Colonic mucosa (tissue), 4 donors: ENCODE data around the gene USP10. TPM values are rescaled to one million over a fixed set of nuclear protein-coding genes. Genes with fewer than 3 reads are reported as not detected.

Source experiments
- DNase-seq: peaks from one replicate; pipeline ENCODE4 v3.0.0-alpha.2; 2020
- H3K27ac ChIP-seq: fragments of 200-600 bp; one replicate; pipeline ENCODE4 v1.8.0; 2021
- H3K27me3 ChIP-seq: fragments of 200-600 bp; one replicate; pipeline ENCODE4 v1.8.0; 2021
- H3K36me3 ChIP-seq: fragments of 200-600 bp; one replicate; pipeline ENCODE4 v1.8.0; 2021
- H3K4me1 ChIP-seq: fragments of 200-600 bp; one replicate; pipeline ENCODE4 v1.8.0; 2021; ENCODE audit warnings: mild to moderate bottlenecking
- H3K4me3 ChIP-seq: fragments of 200-600 bp; one replicate; pipeline ENCODE4 v1.8.0; 2021
- H3K9ac ChIP-seq, 2 donors: one replicate each; pipeline ENCODE4 v1.7.0; 2013; ENCODE audit warnings: control low read depth in 2 of 2, low read depth in 2 of 2, low read length in 2 of 2
- H3K9me3 ChIP-seq: fragments of 200-600 bp; one replicate; pipeline ENCODE4 v1.8.0; 2021
- intact Hi-C: fragments of 100-400 bp; cut with DNase I; formaldehyde crosslinking; loops from one replicate; pipeline ENCODE4 v1.14.1; 2022
- total RNA-seq, 2 donors: library from RNA; stranded (reverse); fragmentation: NEBNext Ultra II Directional in 1 of 2; extraction: Animal tissue kit (Norgen Biotek cat#: 25700) in 1 of 2; gene quantifications; one replicate each; pipeline ENCODE4 v1.2.1, GENCODE V29; 2021
- TF ChIP-seq, protein P1 (sequence below): fragments of 200-600 bp; IDR thresholded peaks from one replicate; pipeline ENCODE4 v1.8.0; 2022; ENCODE audit warnings: antibody characterized with exemption, mild to moderate bottlenecking
- donor health status: healthy.
- donor health status: DM: no; HTN: no; CAD: no.
- donor health status: DM: no; HTN: no; CAD: no.

The USP10 gene
- total RNA-seq, 2 donors from 2014 or later: 70.0 to 88.2 TPM

DNA sequence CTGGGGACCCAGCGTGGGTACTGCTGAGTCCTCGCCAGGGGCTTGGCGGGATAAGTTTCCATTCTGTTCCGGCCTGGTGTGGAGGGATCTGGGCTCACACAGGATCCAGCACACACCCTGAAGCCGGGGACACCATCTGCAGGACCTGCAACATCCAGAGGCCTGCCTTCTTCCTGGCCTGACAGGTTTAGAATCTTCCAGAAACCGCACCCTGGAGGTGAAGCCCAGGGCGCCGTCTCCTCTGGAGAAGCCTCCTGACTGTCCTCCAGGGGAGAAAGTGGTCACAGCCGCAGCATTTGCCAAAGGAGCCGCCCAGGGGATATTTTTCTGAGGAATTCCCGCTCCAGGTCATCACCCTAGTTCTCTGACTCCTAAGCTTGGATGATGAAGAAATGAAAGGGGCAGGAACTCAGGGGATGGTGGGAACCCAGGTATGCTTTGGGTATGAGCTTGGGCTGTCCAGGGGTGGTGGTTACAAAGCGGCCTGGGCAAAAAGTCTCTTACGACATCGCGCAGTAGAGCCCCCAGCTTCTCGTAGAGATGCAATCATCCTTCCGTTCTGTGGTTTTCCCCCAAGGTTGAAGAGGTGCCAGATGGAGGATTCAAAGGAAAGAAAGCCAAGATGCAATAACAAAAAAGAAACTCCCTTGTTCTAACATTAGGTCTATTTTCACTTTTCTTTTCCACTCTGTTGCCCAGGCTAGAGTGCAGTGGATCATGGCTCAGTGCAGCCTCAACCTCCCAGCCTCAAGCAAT, 110.9 kb downstream of the USP10 start:
- no peaks in the 10 kb centered on the region for H3K36me3 ChIP-seq
- TF ChIP-seq, protein P1, sequence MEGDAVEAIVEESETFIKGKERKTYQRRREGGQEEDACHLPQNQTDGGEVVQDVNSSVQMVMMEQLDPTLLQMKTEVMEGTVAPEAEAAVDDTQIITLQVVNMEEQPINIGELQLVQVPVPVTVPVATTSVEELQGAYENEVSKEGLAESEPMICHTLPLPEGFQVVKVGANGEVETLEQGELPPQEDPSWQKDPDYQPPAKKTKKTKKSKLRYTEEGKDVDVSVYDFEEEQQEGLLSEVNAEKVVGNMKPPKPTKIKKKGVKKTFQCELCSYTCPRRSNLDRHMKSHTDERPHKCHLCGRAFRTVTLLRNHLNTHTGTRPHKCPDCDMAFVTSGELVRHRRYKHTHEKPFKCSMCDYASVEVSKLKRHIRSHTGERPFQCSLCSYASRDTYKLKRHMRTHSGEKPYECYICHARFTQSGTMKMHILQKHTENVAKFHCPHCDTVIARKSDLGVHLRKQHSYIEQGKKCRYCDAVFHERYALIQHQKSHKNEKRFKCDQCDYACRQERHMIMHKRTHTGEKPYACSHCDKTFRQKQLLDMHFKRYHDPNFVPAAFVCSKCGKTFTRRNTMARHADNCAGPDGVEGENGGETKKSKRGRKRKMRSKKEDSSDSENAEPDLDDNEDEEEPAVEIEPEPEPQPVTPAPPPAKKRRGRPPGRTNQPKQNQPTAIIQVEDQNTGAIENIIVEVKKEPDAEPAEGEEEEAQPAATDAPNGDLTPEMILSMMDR: no peak
- no peak for DNase-seq
- no peaks in the 10 kb centered on the region for H3K9me3 ChIP-seq
- H3K27me3 ChIP-seq: no peaks in the 10 kb centered on the region
- no peaks in the 10 kb centered on the region for H3K4me1 ChIP-seq
- intact Hi-C loops: no loop called here
- no peak overlapping the region for H3K27ac ChIP-seq
- no peak overlapping the region for H3K4me3 ChIP-seq
- no peak overlapping the region for H3K9ac ChIP-seq

DNA sequence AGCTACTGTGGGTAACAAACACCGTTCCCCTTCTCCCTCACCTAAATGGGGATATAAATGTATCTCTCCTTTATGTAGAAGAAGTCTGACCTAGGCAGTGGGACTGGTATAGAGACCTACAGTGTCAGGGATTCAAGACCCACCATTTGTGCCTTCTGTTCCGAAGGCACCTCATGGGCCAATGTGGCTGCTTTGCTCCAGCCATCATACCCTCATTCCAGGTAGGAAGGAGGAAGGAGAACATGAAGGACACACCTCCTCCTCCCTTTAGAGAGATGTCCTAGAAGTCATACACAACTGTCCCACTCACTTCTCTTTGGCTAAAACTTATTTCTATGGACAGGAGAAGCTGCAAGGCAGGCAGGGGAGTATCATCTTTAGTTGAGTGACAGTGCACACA, 111.7 kb downstream of the USP10 start:
- Histone ChIP-seq H3K4me1 (no peaks in the 10 kb centered on the region), H3K9ac (no peak overlapping the region), H3K27ac (no peak overlapping the region), H3K27me3 (no peaks in the 10 kb centered on the region), H3K4me3 (no peak overlapping the region), H3K36me3 (no peaks in the 10 kb centered on the region), H3K9me3 (no peaks in the 10 kb centered on the region)
- intact Hi-C loops: no loop called here
- TF ChIP-seq, protein P1: no peak
- no peak for DNase-seq

DNA sequence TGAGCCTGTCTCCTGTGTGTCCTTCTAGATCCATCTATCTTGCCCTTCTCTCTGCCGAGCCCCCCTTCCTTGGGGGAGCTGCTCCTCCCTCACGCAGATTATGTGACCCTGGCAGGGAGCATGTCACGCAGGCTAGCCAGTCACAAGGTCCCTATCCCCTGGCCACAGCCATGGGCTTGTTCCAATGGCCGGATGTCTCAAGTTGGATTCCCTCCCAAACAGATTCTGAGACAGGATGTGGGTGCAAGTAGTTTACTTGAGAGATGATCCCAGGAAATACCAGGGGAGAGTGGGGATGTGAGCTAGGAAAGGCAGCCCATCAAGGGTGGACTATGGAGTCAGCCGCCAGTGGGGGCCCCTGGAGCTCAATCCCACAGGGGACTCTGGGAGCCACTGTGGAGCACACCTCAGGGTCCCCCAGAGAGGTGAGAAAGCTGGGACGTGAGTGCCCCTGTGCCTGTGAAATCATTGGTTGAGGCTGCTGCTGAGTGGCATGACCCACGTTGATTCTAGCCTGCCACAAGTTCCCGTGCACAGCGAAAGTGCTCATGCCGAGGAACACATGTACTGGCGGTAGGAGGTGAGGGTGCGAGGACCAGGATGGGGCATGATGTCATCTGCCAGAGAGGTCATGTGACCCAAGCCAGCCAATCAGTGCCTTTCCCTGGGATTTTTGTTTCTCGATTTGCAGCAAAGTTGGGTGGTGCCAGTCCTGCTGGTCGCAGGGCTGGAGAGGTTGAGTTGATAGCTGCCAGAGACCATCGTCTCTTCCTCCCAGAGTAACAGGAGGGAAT, 113.5 kb downstream of the USP10 start:
- no peaks in the 10 kb centered on the region for H3K27me3 ChIP-seq
- no peaks in the 10 kb centered on the region for H3K4me1 ChIP-seq
- TF ChIP-seq, protein P1: no peak
- intact Hi-C loops: no loop called here
- no peak for DNase-seq
- no peak overlapping the region for H3K4me3 ChIP-seq
- H3K9ac ChIP-seq: no peak overlapping the region
- H3K9me3 ChIP-seq: no peaks in the 10 kb centered on the region
- no peaks in the 10 kb centered on the region for H3K36me3 ChIP-seq
- no peak overlapping the region for H3K27ac ChIP-seq

DNA sequence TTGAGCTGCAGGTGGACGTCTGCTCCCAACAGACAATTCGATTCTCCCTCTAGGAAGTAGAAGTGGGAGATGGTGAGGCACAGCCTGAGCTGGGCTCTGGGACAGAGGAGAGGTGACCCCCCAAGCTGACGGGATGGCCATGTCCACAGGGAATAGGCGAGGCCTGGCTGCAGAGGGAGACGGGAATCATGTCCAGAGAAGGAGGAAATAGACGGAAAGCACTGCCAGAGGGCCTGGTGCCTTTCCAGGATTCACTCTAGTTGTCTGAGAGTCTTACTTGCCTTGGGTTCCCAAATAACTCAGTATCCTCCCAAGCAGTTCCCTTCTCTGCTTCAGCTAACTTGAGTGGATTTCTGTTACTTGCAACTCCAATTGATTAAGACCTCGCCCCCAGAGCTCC, 115.7 kb downstream of the USP10 start:
- intact Hi-C loops: no loop called here
- no peak overlapping the region for H3K27ac ChIP-seq
- H3K4me1 ChIP-seq: no peaks in the 10 kb centered on the region
- H3K9ac ChIP-seq: no peak overlapping the region
- peaks cover 5% of the 10 kb centered on the region for H3K27me3 ChIP-seq
- no peaks in the 10 kb centered on the region for H3K36me3 ChIP-seq
- TF ChIP-seq, protein P1: no peak
- H3K9me3 ChIP-seq: no peaks in the 10 kb centered on the region
- no peak overlapping the region for H3K4me3 ChIP-seq
- no peak for DNase-seq

DNA sequence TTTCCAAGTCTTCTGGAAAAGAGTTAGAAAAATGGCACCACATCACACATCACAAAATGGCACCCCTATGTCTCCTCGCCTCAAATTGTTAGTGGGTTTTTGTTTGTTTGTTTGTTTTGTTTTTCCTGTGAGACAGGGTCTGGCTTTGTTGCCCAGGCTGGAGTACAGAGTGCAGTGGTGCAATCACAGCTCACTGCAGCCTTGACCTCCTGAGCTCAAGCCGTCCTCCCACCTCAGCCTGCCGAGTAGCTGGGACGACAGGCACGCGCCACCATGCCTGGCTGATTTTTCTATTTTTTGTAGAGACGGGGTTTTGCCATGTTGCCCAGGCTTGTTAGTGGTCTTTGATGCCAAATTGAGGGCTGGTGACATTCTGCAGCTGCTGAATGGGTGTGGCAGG, 116.2 kb downstream of the USP10 start:
- H3K4me1 ChIP-seq: no peaks in the 10 kb centered on the region
- H3K9ac ChIP-seq: no peak overlapping the region
- peaks cover 5% of the 10 kb centered on the region for H3K27me3 ChIP-seq
- intact Hi-C loops: no loop called here
- no peak overlapping the region for H3K27ac ChIP-seq
- H3K36me3 ChIP-seq: no peaks in the 10 kb centered on the region
- H3K4me3 ChIP-seq: no peak overlapping the region
- DNase-seq: no peak
- H3K9me3 ChIP-seq: no peaks in the 10 kb centered on the region
- TF ChIP-seq, protein P1: no peak
